ENCODE data around the gene MAST4.

The MAST4 gene

DNA sequence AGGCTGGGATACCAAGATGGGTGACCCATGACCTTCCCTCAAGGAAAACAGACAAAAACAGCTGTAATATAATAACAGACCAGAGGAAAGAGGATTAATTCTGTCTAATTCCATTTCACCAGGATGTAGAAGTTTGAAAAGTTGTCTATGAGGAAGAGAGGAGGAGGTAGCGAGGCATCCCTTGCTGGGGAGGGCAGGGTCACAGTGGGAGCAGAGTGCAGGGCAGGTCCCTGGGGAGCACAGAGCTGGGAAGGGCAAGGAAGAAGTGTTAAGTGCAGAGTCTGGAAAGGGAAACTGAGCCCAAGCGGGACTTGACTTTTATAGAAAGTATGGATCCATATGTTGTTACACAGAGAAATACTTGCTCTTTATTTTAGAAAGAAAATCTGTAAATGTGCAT is 389.8 kb downstream of the MAST4 start:
- no peaks in the 10 kb centered on the region for H3K9me3 ChIP-seq (ENCODE audit: control insufficient read depth, insufficient read depth, low read length)

DNA sequence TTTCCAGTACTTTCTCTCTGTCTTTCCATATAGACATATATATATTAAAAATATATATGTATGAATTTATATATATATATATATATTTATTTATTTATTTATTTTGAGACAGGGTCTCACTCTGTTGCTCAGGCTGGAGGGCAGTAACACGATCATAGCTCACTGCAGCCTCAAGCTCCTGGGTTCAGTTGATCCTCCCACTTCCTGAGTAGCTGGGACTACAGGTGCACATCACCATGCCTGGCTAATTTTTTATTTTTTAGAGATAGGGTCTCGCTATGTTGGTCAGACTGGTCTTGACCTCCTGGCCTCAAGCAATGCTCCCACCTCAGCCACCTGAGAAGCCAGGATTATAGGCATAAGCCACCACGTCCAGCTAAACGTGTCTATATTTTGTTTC is 390.3 kb downstream of the MAST4 start:
- H3K9ac ChIP-seq (ENCODE audit: low read depth, low read length), result no peak overlapping the region
- H3K9me3 ChIP-seq (ENCODE audit: control insufficient read depth, insufficient read depth, low read length), result no peaks in the 10 kb centered on the region
- H3K36me3 ChIP-seq (ENCODE audit: control insufficient read depth, insufficient read depth, low read length), result no peaks in the 10 kb centered on the region
- H3K4me3 ChIP-seq (ENCODE audit: low read depth, low read length), result no peak overlapping the region
- no peaks in the 10 kb centered on the region for H3K27me3 ChIP-seq (ENCODE audit: control insufficient read depth, insufficient read depth, low read length)
- H3K4me1 ChIP-seq (ENCODE audit: control insufficient read depth, insufficient read depth, low read length), result peaks cover 11% of the 10 kb centered on the region

More for the DNA sequence above, 389.8 kb downstream of the MAST4 start:
- no peak overlapping the region for H3K4me3 ChIP-seq (ENCODE audit: low read depth, low read length)
- no peaks in the 10 kb centered on the region for H3K27me3 ChIP-seq (ENCODE audit: control insufficient read depth, insufficient read depth, low read length)
- H3K36me3 ChIP-seq (ENCODE audit: control insufficient read depth, insufficient read depth, low read length), result no peaks in the 10 kb centered on the region
- peaks cover 11% of the 10 kb centered on the region for H3K4me1 ChIP-seq (ENCODE audit: control insufficient read depth, insufficient read depth, low read length)
- H3K9ac ChIP-seq (ENCODE audit: low read depth, low read length), result no peak overlapping the region

GRCh38 chr5:66987126-66987525 is 390.9 kb downstream of the MAST4 start:
- Histone ChIP-seq H3K36me3 (ENCODE audit: control insufficient read depth, insufficient read depth, low read length) (no peaks in the 10 kb centered on the region), H3K4me1 (ENCODE audit: control insufficient read depth, insufficient read depth, low read length) (peaks cover 11% of the 10 kb centered on the region), H3K4me3 (ENCODE audit: low read depth, low read length) (no peak overlapping the region), H3K27me3 (ENCODE audit: control insufficient read depth, insufficient read depth, low read length) (no peaks in the 10 kb centered on the region), H3K9me3 (ENCODE audit: control insufficient read depth, insufficient read depth, low read length) (no peaks in the 10 kb centered on the region), H3K9ac (ENCODE audit: low read depth, low read length) (no peak overlapping the region)

DNA sequence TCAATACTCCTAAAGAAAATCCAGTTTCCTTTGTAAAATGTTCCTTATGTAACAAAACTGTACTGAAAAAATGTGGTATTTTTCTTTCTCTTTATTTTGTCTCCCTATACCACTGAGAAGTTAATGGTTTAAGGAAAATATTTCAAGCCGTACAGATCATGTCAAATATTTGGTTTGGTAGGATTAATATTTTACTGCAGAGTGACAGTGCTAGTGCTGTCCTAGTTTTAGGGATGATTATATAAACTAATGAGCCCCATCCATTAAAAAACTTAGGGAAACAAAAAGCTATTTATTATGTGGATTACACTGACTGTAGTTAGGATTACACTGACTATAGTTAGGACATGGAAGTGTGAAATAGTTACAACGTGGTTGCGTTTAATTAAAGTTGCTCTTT is 391.3 kb downstream of the MAST4 start:
- no peaks in the 10 kb centered on the region for H3K36me3 ChIP-seq (ENCODE audit: control insufficient read depth, insufficient read depth, low read length)
- no peak overlapping the region for H3K9ac ChIP-seq (ENCODE audit: low read depth, low read length)
- H3K27me3 ChIP-seq (ENCODE audit: control insufficient read depth, insufficient read depth, low read length), result no peaks in the 10 kb centered on the region
- H3K4me3 ChIP-seq (ENCODE audit: low read depth, low read length), result no peak overlapping the region
- H3K9me3 ChIP-seq (ENCODE audit: control insufficient read depth, insufficient read depth, low read length), result no peaks in the 10 kb centered on the region
- H3K4me1 ChIP-seq (ENCODE audit: control insufficient read depth, insufficient read depth, low read length), result peaks cover 11% of the 10 kb centered on the region

GRCh38 chr5:66987949-66988838 is 392.0 kb downstream of the MAST4 start:
- Histone ChIP-seq H3K9me3 (ENCODE audit: control insufficient read depth, insufficient read depth, low read length) (no peaks in the 10 kb centered on the region), H3K9ac (ENCODE audit: low read depth, low read length) (no peak overlapping the region), H3K4me3 (ENCODE audit: low read depth, low read length) (no peak overlapping the region), H3K4me1 (ENCODE audit: control insufficient read depth, insufficient read depth, low read length) (peaks cover 11% of the 10 kb centered on the region), H3K36me3 (ENCODE audit: control insufficient read depth, insufficient read depth, low read length) (no peaks in the 10 kb centered on the region), H3K27me3 (ENCODE audit: control insufficient read depth, insufficient read depth, low read length) (no peaks in the 10 kb centered on the region)

GRCh38 chr5:66989286-66989685 is 393.1 kb downstream of the MAST4 start:
- Histone ChIP-seq H3K9me3 (ENCODE audit: control insufficient read depth, insufficient read depth, low read length) (no peaks in the 10 kb centered on the region), H3K9ac (ENCODE audit: low read depth, low read length) (no peak overlapping the region)

DNA sequence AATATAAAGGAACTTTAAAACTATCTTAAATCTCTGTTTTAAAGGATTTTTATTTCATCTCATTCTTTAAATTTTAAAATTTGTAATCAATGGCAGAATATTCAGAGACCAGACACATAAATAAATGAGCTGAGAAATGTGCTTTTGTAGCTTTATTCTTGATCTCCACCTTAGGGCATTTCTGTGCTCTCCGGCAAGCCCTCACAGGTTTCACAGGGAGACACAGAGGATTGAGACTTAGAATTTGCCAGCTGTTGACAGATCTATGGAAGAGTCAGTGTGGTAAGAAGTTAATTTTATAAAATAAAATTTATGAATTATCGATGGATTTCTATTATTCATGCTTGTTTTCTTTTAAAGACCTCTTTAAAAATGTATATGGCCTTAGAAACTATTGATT is 393.6 kb downstream of the MAST4 start:
- H3K27me3 ChIP-seq (ENCODE audit: control insufficient read depth, insufficient read depth, low read length), result no peaks in the 10 kb centered on the region
- no peaks in the 10 kb centered on the region for H3K9me3 ChIP-seq (ENCODE audit: control insufficient read depth, insufficient read depth, low read length)
- no peaks in the 10 kb centered on the region for H3K36me3 ChIP-seq (ENCODE audit: control insufficient read depth, insufficient read depth, low read length)
- no peak overlapping the region for H3K4me3 ChIP-seq (ENCODE audit: low read depth, low read length)
- H3K9ac ChIP-seq (ENCODE audit: low read depth, low read length), result no peak overlapping the region
- H3K4me1 ChIP-seq (ENCODE audit: control insufficient read depth, insufficient read depth, low read length), result peaks cover 4% of the 10 kb centered on the region

More at GRCh38 chr5:66989286-66989685, 393.1 kb downstream of the MAST4 start:
- Histone ChIP-seq H3K36me3 (ENCODE audit: control insufficient read depth, insufficient read depth, low read length) (no peaks in the 10 kb centered on the region), H3K4me1 (ENCODE audit: control insufficient read depth, insufficient read depth, low read length) (peaks cover 4% of the 10 kb centered on the region), H3K4me3 (ENCODE audit: low read depth, low read length) (no peak overlapping the region), H3K27me3 (ENCODE audit: control insufficient read depth, insufficient read depth, low read length) (no peaks in the 10 kb centered on the region)

GRCh38 chr5:66991746-66992145 is 395.6 kb downstream of the MAST4 start:
- Histone ChIP-seq H3K4me3 (ENCODE audit: low read depth, low read length) (no peak overlapping the region), H3K9ac (ENCODE audit: low read depth, low read length) (no peak overlapping the region), H3K4me1 (ENCODE audit: control insufficient read depth, insufficient read depth, low read length) (peaks cover 3% of the 10 kb centered on the region), H3K27me3 (ENCODE audit: control insufficient read depth, insufficient read depth, low read length) (no peaks in the 10 kb centered on the region), H3K36me3 (ENCODE audit: control insufficient read depth, insufficient read depth, low read length) (no peaks in the 10 kb centered on the region), H3K9me3 (ENCODE audit: control insufficient read depth, insufficient read depth, low read length) (no peaks in the 10 kb centered on the region)

DNA sequence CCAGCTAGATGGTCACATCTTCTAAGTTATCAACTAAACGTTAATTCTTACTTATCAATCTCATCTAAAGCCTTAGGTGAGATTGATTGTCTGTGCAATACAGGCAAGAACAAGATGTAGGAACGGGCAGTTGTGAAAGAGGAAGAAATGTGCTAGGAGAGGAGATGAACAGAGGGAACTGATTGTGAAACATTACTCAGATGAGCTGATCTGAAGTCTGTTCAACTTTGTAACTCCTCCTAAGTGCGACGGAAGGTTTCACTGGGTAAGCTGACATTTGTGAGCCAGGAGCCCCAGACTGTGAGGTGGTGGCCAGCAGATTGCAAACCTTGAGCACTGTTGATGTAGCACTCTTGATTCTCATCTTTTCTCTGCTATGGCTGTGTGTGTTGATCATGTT is 396.4 kb downstream of the MAST4 start:
- H3K27me3 ChIP-seq (ENCODE audit: control insufficient read depth, insufficient read depth, low read length), result no peaks in the 10 kb centered on the region
- peaks cover 3% of the 10 kb centered on the region for H3K4me1 ChIP-seq (ENCODE audit: control insufficient read depth, insufficient read depth, low read length)
- no peaks in the 10 kb centered on the region for H3K9me3 ChIP-seq (ENCODE audit: control insufficient read depth, insufficient read depth, low read length)
- H3K9ac ChIP-seq (ENCODE audit: low read depth, low read length), result no peak overlapping the region
- no peaks in the 10 kb centered on the region for H3K36me3 ChIP-seq (ENCODE audit: control insufficient read depth, insufficient read depth, low read length)
- no peak overlapping the region for H3K4me3 ChIP-seq (ENCODE audit: low read depth, low read length)

- no peaks in the 10 kb centered on the region for H3K9me3 ChIP-seq (ENCODE audit: control insufficient read depth, insufficient read depth, low read length)
- H3K36me3 ChIP-seq (ENCODE audit: control insufficient read depth, insufficient read depth, low read length), result no peaks in the 10 kb centered on the region
- H3K4me3 ChIP-seq (ENCODE audit: low read depth, low read length), result no peak overlapping the region
- H3K9ac ChIP-seq (ENCODE audit: low read depth, low read length), result no peak overlapping the region
- no peaks in the 10 kb centered on the region for H3K4me1 ChIP-seq (ENCODE audit: control insufficient read depth, insufficient read depth, low read length)
- H3K27me3 ChIP-seq (ENCODE audit: control insufficient read depth, insufficient read depth, low read length), result no peaks in the 10 kb centered on the region
Measured at GRCh38 chr5:66993448-66993847, 397.3 kb downstream of the MAST4 start.

- H3K36me3 ChIP-seq (ENCODE audit: control insufficient read depth, insufficient read depth, low read length), result no peaks in the 10 kb centered on the region
- no peak overlapping the region for H3K4me3 ChIP-seq (ENCODE audit: low read depth, low read length)
Measured at GRCh38 chr5:66993882-66994281, 397.7 kb downstream of the MAST4 start.

GRCh38 chr5:66994790-66995189 is 398.6 kb downstream of the MAST4 start:
- Histone ChIP-seq H3K4me3 (ENCODE audit: low read depth, low read length) (no peak overlapping the region), H3K9ac (ENCODE audit: low read depth, low read length) (no peak overlapping the region), H3K9me3 (ENCODE audit: control insufficient read depth, insufficient read depth, low read length) (no peaks in the 10 kb centered on the region), H3K4me1 (ENCODE audit: control insufficient read depth, insufficient read depth, low read length) (no peaks in the 10 kb centered on the region), H3K36me3 (ENCODE audit: control insufficient read depth, insufficient read depth, low read length) (no peaks in the 10 kb centered on the region), H3K27me3 (ENCODE audit: control insufficient read depth, insufficient read depth, low read length) (no peaks in the 10 kb centered on the region)

More at GRCh38 chr5:66993882-66994281, 397.7 kb downstream of the MAST4 start:
- H3K9ac ChIP-seq (ENCODE audit: low read depth, low read length), result no peak overlapping the region
- no peaks in the 10 kb centered on the region for H3K9me3 ChIP-seq (ENCODE audit: control insufficient read depth, insufficient read depth, low read length)
- H3K4me1 ChIP-seq (ENCODE audit: control insufficient read depth, insufficient read depth, low read length), result no peaks in the 10 kb centered on the region
- H3K27me3 ChIP-seq (ENCODE audit: control insufficient read depth, insufficient read depth, low read length), result no peaks in the 10 kb centered on the region
